HepG2 (cell line): Measurements from ENCODE around the gene GFPT1. TPM values are rescaled to one million over a fixed set of nuclear protein-coding genes. Genes with fewer than 3 reads are reported as not detected.

Source experiments
- ATAC-seq: fragments of 200-7000 bp; cut with Tn5 transposase; 3 replicates; pipeline ENCODE4 v1.9.1; 2020; ENCODE audit warnings: mild to moderate bottlenecking, moderate library complexity
- BruUV-seq: library from RNA; stranded (reverse); fragments of 400-500 nt; replicated peaks from 2 replicates; lab custom pipeline; 2021; lab: Mats Ljungman, UMichigan
- CTCF ChIA-PET: fragments of 300-600 bp; formaldehyde crosslinking; extraction: SDS; loops from one replicate; lab custom pipeline; 2021; ENCODE audit warnings: low total read pairs, inconsistent platforms, low intra/inter-chr PET ratio; lab: Yijun Ruan, JAX
- POLR2A ChIA-PET: fragments of 350-600 bp; sonication (Branson Sonifier 250); formaldehyde crosslinking; loops from one replicate; lab custom pipeline; 2020; ENCODE audit warnings: antibody characterized with exemption, inconsistent platforms; lab: Yijun Ruan, JAX
- DNase-seq: peaks from one replicate; pipeline ENCODE4 v3.0.0-alpha.2; 2015; ENCODE audit warnings: low spot score
- FAIRE-seq: peaks from 3 replicates; lab custom pipeline; 2011; peaks lifted over from hg19 to GRCh38; lab: Jason Lieb, UNC
- H2AFZ ChIP-seq: one replicate; pipeline ENCODE4 v1.6.1; 2011; ENCODE audit warnings: low read length, inconsistent platforms
- H3K27ac ChIP-seq: fragments of 300-600 bp; 3 replicates; pipeline ENCODE4 v1.8.0; 2011; ENCODE audit warnings: mixed run types, mild to moderate bottlenecking, mixed read lengths, low read length, inconsistent platforms; ENCODE audit not compliant: insufficient read depth; ENCODE audit errors: extremely low read length
- H3K27me3 ChIP-seq, 2 experiments: fragments of 200-600 bp in 1 of 2; 2 replicates in 1 of 2; 3 replicates in 1 of 2; pipeline versions ENCODE4 v1.6.0 to v1.8.0; 2011; ENCODE audit warnings: low read length in 2 of 2, mild to moderate bottlenecking in 2 of 2, moderate library complexity in 2 of 2, inconsistent platforms in 1 of 2; ENCODE audit not compliant: insufficient read depth in 2 of 2, control insufficient read depth in 1 of 2
- H3K36me3 ChIP-seq, 2 experiments: fragments of 200-600 bp in 1 of 2; replicated peaks in 1 of 2; 2 replicates in 1 of 2; 3 replicates in 1 of 2; pipeline versions ENCODE4 v1.5.1 to v1.8.0; 2011; ENCODE audit warnings: low read length in 2 of 2, inconsistent platforms in 1 of 2; ENCODE audit not compliant: insufficient read depth in 2 of 2, control insufficient read depth in 1 of 2
- H3K4me1 ChIP-seq: 2 replicates; pipeline ENCODE4 v1.5.1; 2012; ENCODE audit warnings: low read length, inconsistent platforms; ENCODE audit not compliant: insufficient read depth
- H3K4me2 ChIP-seq: 2 replicates; pipeline ENCODE4 v1.6.0; 2011; ENCODE audit warnings: low read depth, low read length, inconsistent platforms
- H3K4me3 ChIP-seq, 3 experiments: fragments of 200-600 bp in 1 of 3; sonication (generic), shearing (Covaris generic) in 1 of 3; replicated peaks in 1 of 3; 2 replicates each; pipeline ENCODE4 v1.5.1; 2011 to 2016; ENCODE audit warnings: low read length in 3 of 3, inconsistent platforms in 2 of 3, low read depth in 2 of 3, mild to moderate bottlenecking in 2 of 3, control low read depth in 1 of 3, mixed read lengths in 1 of 3; ENCODE audit not compliant: insufficient read depth in 1 of 3
- H3K79me2 ChIP-seq: one replicate; pipeline ENCODE4 v1.6.1; 2011; ENCODE audit warnings: low read length, inconsistent platforms; ENCODE audit not compliant: insufficient read depth
- H3K9ac ChIP-seq: 2 replicates; pipeline ENCODE4 v1.6.0; 2011; ENCODE audit warnings: mild to moderate bottlenecking, low read depth, low read length, inconsistent platforms; ENCODE audit not compliant: insufficient read depth
- H3K9me3 ChIP-seq: 2 replicates; pipeline ENCODE4 v1.5.1; 2012; ENCODE audit warnings: mild to moderate bottlenecking, low read length
- H4K20me1 ChIP-seq: 2 replicates; pipeline ENCODE4 v1.6.0; 2011; ENCODE audit warnings: inconsistent platforms, mild to moderate bottlenecking, low read length, moderate library complexity; ENCODE audit not compliant: insufficient read depth
- ATF1 ChIP-seq: IDR thresholded peaks from 2 replicates; pipeline ENCODE4 v1.6.1; 2016; ENCODE audit warnings: mild to moderate bottlenecking, control low read depth
- MED8 ChIP-seq: sonication (generic); formaldehyde crosslinking; IDR thresholded peaks from 2 replicates; pipeline ENCODE4 v1.8.1; 2023; ENCODE audit warnings: mild to moderate bottlenecking, missing genetic modification reagents; ENCODE audit not compliant: insufficient replicate concordance
- POLR2AphosphoS2 ChIP-seq: IDR thresholded peaks from 2 replicates; pipeline ENCODE4 v1.6.1; 2011; ENCODE audit warnings: low read depth, low read length, improper control_type of control experiment
- U2AF1 ChIP-seq: fragments of 200-400 bp; formaldehyde crosslinking; optimal IDR thresholded peaks from 2 replicates; pipeline ENCODE3; 2017; ENCODE audit warnings: mild to moderate bottlenecking, low read depth, low read length
- ZBTB8A ChIP-seq: sonication (generic); formaldehyde crosslinking; IDR thresholded peaks from 2 replicates; pipeline ENCODE4 v1.4.0; 2020; ENCODE audit warnings: mild to moderate bottlenecking, low read depth, missing genetic modification reagents, borderline replicate concordance
- WGBS: methylation state at CpG from one replicate; pipeline ENCODE4 v1.1.6; 2017; ENCODE audit warnings: low lambda C conversion rate; 5-methylcytosine and 5-hydroxymethylcytosine counted together
- in situ Hi-C: cut with HindIII; loops from 2 replicates; pipeline ENCODE4 v1.10.0; 2017; ENCODE audit warnings: low pct_unique_long_range_greater_than_20kb; ENCODE audit not compliant: extremely low pct_ligation_motif_present
- intact Hi-C: fragments of 100-400 bp; cut with micrococcal nuclease; formaldehyde crosslinking; loops from one replicate; pipeline ENCODE4 v1.10.0; 2022; ENCODE audit not compliant: unreplicated experiment
- polyA plus RNA-seq, 8 experiments: library from polyadenylated mRNA; depleted of rRNA in 3 of 8; stranded (reverse) in 7 of 8; unstranded in 1 of 8; fragments of >200 nt; fragmentation: Illumina TruSeq in 4 of 8; extraction: Trizol in 4 of 8; gene quantifications; 2 replicates each; pipeline versions ENCODE4 v1.2.1 to v1.2.3, GENCODE V29; 2011 to 2016; ENCODE audit warnings: low read depth in 4 of 8, missing spikeins in 1 of 8, mixed read lengths in 1 of 8; ENCODE audit not compliant: insufficient read depth in 1 of 8
- total RNA-seq, 5 experiments: library from RNA; depleted of rRNA; stranded (reverse); fragments of >200 nt; fragmentation: Illumina TruSeq; extraction: Trizol; gene quantifications; 2 replicates each; pipeline ENCODE4 v1.2.3, GENCODE V29; 2016; ENCODE audit warnings: low read depth in 1 of 5
- TF ChIP-seq, protein P1 (sequence below): sonication (generic); formaldehyde crosslinking; IDR thresholded peaks from 2 replicates; pipeline ENCODE4 v1.4.0; 2020; ENCODE audit warnings: missing genetic modification reagents

The GFPT1 gene
- total and polyA plus RNA-seq, 2 of the 13 experiments (the other 11 are each of a cell fraction or from before 2014, with no cell fraction given): 24.0 to 84.9 TPM

DNA sequence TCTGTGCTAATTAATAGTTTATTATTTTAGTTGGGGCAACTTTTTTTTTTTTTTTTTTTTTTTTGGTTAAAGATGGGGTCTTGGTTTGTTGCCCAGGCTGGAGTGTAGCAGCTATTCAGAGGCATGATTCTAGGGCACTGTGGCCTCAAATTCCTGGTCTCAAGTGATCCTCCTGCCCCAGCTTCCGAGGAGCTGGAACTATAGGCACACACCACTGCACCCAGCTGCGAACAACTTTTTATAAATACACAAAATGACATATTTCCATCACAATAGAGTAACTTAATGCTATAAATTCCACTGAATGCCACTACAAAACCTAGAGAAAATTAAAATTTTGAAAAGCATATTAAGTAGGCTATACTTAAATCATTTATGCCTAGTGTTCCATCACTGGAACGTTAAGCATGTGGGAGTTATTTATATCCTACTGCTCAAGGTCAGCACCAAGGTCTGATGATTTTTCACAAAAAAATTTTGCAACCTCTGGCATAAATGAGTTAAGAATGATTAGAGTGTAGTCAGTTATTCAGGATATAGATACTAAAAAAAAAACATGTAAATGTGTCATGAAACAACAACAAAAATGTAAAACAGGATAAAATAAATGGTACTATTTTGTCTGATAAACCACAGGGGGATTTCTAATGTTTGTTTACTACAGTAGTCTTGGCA lies 46.8 kb downstream of the GFPT1 start:
- Histone ChIP-seq H3K9me3 (no peaks in the 10 kb centered on the region), H3K27me3 (no peaks in the 10 kb centered on the region), H3K9ac (no peak overlapping the region), H4K20me1 (no peaks in the 10 kb centered on the region), H3K36me3 (peaks cover 32 to 85% of the 10 kb centered on the region in 2 experiments), H3K4me1 (no peaks in the 10 kb centered on the region), H2AFZ (no peak overlapping the region), H3K4me2 (no peak overlapping the region), H3K4me3 (no peak overlapping the region), H3K79me2 (no peaks in the 10 kb centered on the region), H3K27ac (no peak overlapping the region)
- DNase-seq (no peak), ATAC-seq (no peak), FAIRE-seq (no peak)
- BruUV-seq: no TSS peak
- intact Hi-C loops: no loop called here
- WGBS: 49% methylated on average over 3 of the region's 3 CpGs
- ChIA-PET POLR2A (no interaction called here), CTCF (no interaction called here)
- no peak for TF ChIP-seq U2AF1
- peak; percentile 72; the same call in 1 of the 2 replicates for TF ChIP-seq POLR2AphosphoS2
- no peak for TF ChIP-seq ZBTB8A (CRISPR knock-in tag)
- no peak for TF ChIP-seq ATF1 (CRISPR knock-in tag)
- in situ Hi-C loops: no loop called here

- peaks cover 14 to 67% of the 10 kb centered on the region in 2 experiments for H3K36me3 ChIP-seq
- H3K4me2 ChIP-seq: no peak overlapping the region
- no peaks in the 10 kb centered on the region for H3K79me2 ChIP-seq
- no peaks in the 10 kb centered on the region for H4K20me1 ChIP-seq
- H3K9me3 ChIP-seq: no peaks in the 10 kb centered on the region
- DNase-seq (no peak), ATAC-seq (no peak), FAIRE-seq (no peak)
- no peak overlapping the region for H3K9ac ChIP-seq
- in situ Hi-C loops: no loop called here
- no TSS peak for BruUV-seq
- CTCF ChIA-PET: no interaction called here
- H3K27ac ChIP-seq: no peak overlapping the region
- intact Hi-C loops: no loop called here
- H3K4me1 ChIP-seq: no peaks in the 10 kb centered on the region
- H3K27me3 ChIP-seq: no peaks in the 10 kb centered on the region
- H2AFZ ChIP-seq: no peak overlapping the region
- POLR2A ChIA-PET: no interaction called here
- 98% methylated on average over 2 of the region's 2 CpGs for WGBS
- no peak for TF ChIP-seq MED8 (CRISPR knock-in tag)
- TF ChIP-seq, protein P1, sequence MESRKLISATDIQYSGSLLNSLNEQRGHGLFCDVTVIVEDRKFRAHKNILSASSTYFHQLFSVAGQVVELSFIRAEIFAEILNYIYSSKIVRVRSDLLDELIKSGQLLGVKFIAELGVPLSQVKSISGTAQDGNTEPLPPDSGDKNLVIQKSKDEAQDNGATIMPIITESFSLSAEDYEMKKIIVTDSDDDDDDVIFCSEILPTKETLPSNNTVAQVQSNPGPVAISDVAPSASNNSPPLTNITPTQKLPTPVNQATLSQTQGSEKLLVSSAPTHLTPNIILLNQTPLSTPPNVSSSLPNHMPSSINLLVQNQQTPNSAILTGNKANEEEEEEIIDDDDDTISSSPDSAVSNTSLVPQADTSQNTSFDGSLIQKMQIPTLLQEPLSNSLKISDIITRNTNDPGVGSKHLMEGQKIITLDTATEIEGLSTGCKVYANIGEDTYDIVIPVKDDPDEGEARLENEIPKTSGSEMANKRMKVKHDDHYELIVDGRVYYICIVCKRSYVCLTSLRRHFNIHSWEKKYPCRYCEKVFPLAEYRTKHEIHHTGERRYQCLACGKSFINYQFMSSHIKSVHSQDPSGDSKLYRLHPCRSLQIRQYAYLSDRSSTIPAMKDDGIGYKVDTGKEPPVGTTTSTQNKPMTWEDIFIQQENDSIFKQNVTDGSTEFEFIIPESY (CRISPR knock-in tag): no peak
- H3K4me3 ChIP-seq: no peak overlapping the region
These were observed 51.7 kb downstream of the GFPT1 start for GRCh38 chr2:69335311-69335710.
